GM12875 (cell line): Measurements from ENCODE around the gene DKKL1.

Source experiments
- H3K4me3 ChIP-seq: one replicate; pipeline ENCODE4 v1.5.1; 2011; ENCODE audit warnings: low read depth, low read length, control low read depth
- CTCF ChIP-seq: IDR thresholded peaks from 2 replicates; pipeline ENCODE4 v1.5.1; 2011; ENCODE audit warnings: low read depth, mild to moderate bottlenecking, control low read depth, inconsistent platforms, low read length, moderate library complexity, borderline replicate concordance; ENCODE audit not compliant: insufficient read depth

DKKL1 gene

GRCh38 chr19:49395581-49396407 is 32.1 kb downstream of the DKKL1 start:
- no peak for TF ChIP-seq CTCF
- H3K4me3 ChIP-seq = no peak overlapping the region

GRCh38 chr19:49396738-49397505 is 33.2 kb downstream of the DKKL1 start:
- TF ChIP-seq CTCF = no peak
- H3K4me3 ChIP-seq = no peak overlapping the region

- TF ChIP-seq CTCF = no peak
These were observed 34.4 kb downstream of the DKKL1 start for GRCh38 chr19:49398001-49398615.

GRCh38 chr19:49398931-49399330 is 35.3 kb downstream of the DKKL1 start:
- H3K4me3 ChIP-seq = no peak overlapping the region
- no peak for TF ChIP-seq CTCF

More at GRCh38 chr19:49398001-49398615, 34.4 kb downstream of the DKKL1 start:
- H3K4me3 ChIP-seq = no peak overlapping the region

GRCh38 chr19:49400029-49400428 is 36.4 kb downstream of the DKKL1 start:
- TF ChIP-seq CTCF = no peak
- H3K4me3 ChIP-seq = no peak overlapping the region

- no peak for TF ChIP-seq CTCF
These were observed 39.9 kb downstream of the DKKL1 start for GRCh38 chr19:49403404-49404187.

More at GRCh38 chr19:49403404-49404187, 39.9 kb downstream of the DKKL1 start:
- H3K4me3 ChIP-seq = no peak overlapping the region
